Measurements from ENCODE around the gene PSG7.

DNA sequence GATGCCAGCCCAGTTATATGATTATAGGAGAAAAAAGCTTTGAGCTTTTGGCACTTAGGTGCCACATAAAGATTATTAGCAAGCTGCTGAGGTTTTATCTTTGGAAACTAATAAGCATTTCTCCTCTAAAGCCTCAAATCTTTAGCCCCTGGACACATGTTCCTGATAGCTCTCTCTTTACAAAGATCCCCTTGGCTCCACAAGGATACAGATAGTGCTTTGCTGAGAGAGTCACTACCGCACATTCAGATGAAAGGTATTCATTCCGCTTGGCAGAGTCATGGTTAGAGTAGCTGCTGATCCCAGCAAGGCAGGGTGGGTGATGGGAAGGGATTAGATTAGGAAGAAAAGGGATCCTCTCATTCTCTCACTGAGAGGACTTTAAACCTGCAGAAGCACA lies 28.2 kb upstream of the PSG7 start:
- TF ChIP-seq EZH2 (IDR thresholded peaks at IDR 0.05; ENCODE audit: low read depth): no peak
- TF ChIP-seq, protein P1, sequence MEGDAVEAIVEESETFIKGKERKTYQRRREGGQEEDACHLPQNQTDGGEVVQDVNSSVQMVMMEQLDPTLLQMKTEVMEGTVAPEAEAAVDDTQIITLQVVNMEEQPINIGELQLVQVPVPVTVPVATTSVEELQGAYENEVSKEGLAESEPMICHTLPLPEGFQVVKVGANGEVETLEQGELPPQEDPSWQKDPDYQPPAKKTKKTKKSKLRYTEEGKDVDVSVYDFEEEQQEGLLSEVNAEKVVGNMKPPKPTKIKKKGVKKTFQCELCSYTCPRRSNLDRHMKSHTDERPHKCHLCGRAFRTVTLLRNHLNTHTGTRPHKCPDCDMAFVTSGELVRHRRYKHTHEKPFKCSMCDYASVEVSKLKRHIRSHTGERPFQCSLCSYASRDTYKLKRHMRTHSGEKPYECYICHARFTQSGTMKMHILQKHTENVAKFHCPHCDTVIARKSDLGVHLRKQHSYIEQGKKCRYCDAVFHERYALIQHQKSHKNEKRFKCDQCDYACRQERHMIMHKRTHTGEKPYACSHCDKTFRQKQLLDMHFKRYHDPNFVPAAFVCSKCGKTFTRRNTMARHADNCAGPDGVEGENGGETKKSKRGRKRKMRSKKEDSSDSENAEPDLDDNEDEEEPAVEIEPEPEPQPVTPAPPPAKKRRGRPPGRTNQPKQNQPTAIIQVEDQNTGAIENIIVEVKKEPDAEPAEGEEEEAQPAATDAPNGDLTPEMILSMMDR (conservative IDR thresholded peaks at IDR 0.05): no peak
